T-cell (primary cell): ENCODE data around the gene NOM1. TPM values are rescaled to one million over a fixed set of nuclear protein-coding genes. Genes with fewer than 3 reads are reported as not detected.

Experiments
- ATAC-seq, 4 experiments: fragments of 200-7000 bp in 3 of 4; fragments of 150-1000 bp in 1 of 4; cut with Tn5 transposase; replicated peaks in 1 of 4; 1 replicate in 3 of 4; 2 replicates in 1 of 4; pipeline ENCODE4 v1.10.0; 2021; ENCODE audit warnings: moderate library complexity in 3 of 4, mild to moderate bottlenecking in 2 of 4, moderate number of reproducible peaks in 1 of 4
- CTCF ChIA-PET, 2 donors: fragments of 300-600 bp; sonication (Branson Sonifier 250); formaldehyde crosslinking; loops; one replicate each; lab custom pipeline; 2022; ENCODE audit warnings: antibody characterized with exemption in 2 of 2; lab: Charles Lee
- POLR2A ChIA-PET, 2 donors: fragments of 300-600 bp; sonication (Branson Sonifier 250); formaldehyde crosslinking; loops; one replicate each; lab custom pipeline; 2022; ENCODE audit warnings: antibody characterized with exemption in 2 of 2; lab: Charles Lee
- DNase-seq, 35 experiments: peaks; one replicate each; pipeline versions ENCODE4 v3.0.0 to v3.0.0-alpha.2; 2013 to 2023
- H3K27ac ChIP-seq: one replicate; pipeline ENCODE4 v1.5.1; 2013; ENCODE audit warnings: low read length
- H3K27me3 ChIP-seq, 2 experiments: replicated peaks in 1 of 2; 1 replicate in 1 of 2; 2 replicates in 1 of 2; pipeline versions ENCODE4 v1.6.1 to v1.7.0; 2013; ENCODE audit warnings: low read length in 1 of 2, mixed read lengths in 1 of 2; ENCODE audit not compliant: control insufficient read depth in 2 of 2, insufficient read depth in 2 of 2; ENCODE audit errors: extremely low read depth in 1 of 2
- H3K36me3 ChIP-seq, 2 donors: 1 replicate in 1 of 2; 2 replicates in 1 of 2; pipeline versions ENCODE4 v1.6.1 to v1.7.0; 2013; ENCODE audit warnings: low read length in 1 of 2; ENCODE audit not compliant: control insufficient read depth in 2 of 2, insufficient read depth in 1 of 2; ENCODE audit errors: extremely low read depth in 1 of 2
- H3K4me1 ChIP-seq, 2 experiments: 1 replicate in 1 of 2; 2 replicates in 1 of 2; pipeline versions ENCODE4 v1.6.1 to v1.7.0; 2013; ENCODE audit warnings: low read length in 2 of 2, mixed read lengths in 1 of 2; ENCODE audit not compliant: insufficient read depth in 2 of 2, control insufficient read depth in 1 of 2; ENCODE audit errors: extremely low read depth in 1 of 2
- H3K4me3 ChIP-seq, 2 donors: 1 replicate in 1 of 2; 2 replicates in 1 of 2; pipeline versions ENCODE4 v1.5.1 to v1.7.0; 2013; ENCODE audit warnings: mild to moderate bottlenecking in 2 of 2, low read length in 1 of 2, moderate library complexity in 1 of 2; ENCODE audit not compliant: control insufficient read depth in 1 of 2; ENCODE audit errors: extremely low read depth in 1 of 2
- H3K9me3 ChIP-seq: 2 replicates; pipeline ENCODE4 v1.7.0; 2013
- H3K27ac Mint-ChIP-seq, 2 donors: one replicate each; pipeline ENCODE4 v1.8.0; 2020 to 2021; ENCODE audit warnings: mild to moderate bottlenecking in 2 of 2, mixed read lengths in 2 of 2
- H3K27me3 Mint-ChIP-seq, 2 donors: one replicate each; pipeline ENCODE4 v1.8.0; 2021 to 2022; ENCODE audit warnings: mixed read lengths in 2 of 2
- H3K36me3 Mint-ChIP-seq: one replicate; pipeline ENCODE4 v1.8.0; 2021; ENCODE audit warnings: mixed read lengths
- H3K4me1 Mint-ChIP-seq, 3 donors: one replicate each; pipeline ENCODE4 v1.8.0; 2020 to 2022; ENCODE audit warnings: mixed read lengths in 3 of 3, mild to moderate bottlenecking in 1 of 3
- H3K4me3 Mint-ChIP-seq, 3 donors: one replicate each; pipeline ENCODE4 v1.8.0; 2020 to 2022; ENCODE audit warnings: mild to moderate bottlenecking in 3 of 3, mixed read lengths in 3 of 3, moderate library complexity in 3 of 3
- H3K9me3 Mint-ChIP-seq, 3 donors: one replicate each; pipeline ENCODE4 v1.8.0; 2020 to 2022; ENCODE audit warnings: mixed read lengths in 3 of 3
- WGBS: methylation state at CpG from one replicate; pipeline ENCODE4 v1.1.5; 2013; ENCODE audit warnings: missing lambda C conversion rate; ENCODE audit not compliant: insufficient coverage; 5-methylcytosine and 5-hydroxymethylcytosine counted together
- total RNA-seq, 35 experiments: library from RNA in 6 of 35; stranded (reverse) in 6 of 35; fragments of 120-200 nt in 1 of 35; gene quantifications; one replicate each; pipeline versions ENCODE4 v1.2.1 to v1.2.4 and lab custom pipeline; 2013 to 2026

The NOM1 gene
- total RNA-seq, 5 donors from 2014 or later (not counting 1 experiment from before 2014, with no cell fraction given): 31.7 to 47.8 (median 33.7) TPM

DNA sequence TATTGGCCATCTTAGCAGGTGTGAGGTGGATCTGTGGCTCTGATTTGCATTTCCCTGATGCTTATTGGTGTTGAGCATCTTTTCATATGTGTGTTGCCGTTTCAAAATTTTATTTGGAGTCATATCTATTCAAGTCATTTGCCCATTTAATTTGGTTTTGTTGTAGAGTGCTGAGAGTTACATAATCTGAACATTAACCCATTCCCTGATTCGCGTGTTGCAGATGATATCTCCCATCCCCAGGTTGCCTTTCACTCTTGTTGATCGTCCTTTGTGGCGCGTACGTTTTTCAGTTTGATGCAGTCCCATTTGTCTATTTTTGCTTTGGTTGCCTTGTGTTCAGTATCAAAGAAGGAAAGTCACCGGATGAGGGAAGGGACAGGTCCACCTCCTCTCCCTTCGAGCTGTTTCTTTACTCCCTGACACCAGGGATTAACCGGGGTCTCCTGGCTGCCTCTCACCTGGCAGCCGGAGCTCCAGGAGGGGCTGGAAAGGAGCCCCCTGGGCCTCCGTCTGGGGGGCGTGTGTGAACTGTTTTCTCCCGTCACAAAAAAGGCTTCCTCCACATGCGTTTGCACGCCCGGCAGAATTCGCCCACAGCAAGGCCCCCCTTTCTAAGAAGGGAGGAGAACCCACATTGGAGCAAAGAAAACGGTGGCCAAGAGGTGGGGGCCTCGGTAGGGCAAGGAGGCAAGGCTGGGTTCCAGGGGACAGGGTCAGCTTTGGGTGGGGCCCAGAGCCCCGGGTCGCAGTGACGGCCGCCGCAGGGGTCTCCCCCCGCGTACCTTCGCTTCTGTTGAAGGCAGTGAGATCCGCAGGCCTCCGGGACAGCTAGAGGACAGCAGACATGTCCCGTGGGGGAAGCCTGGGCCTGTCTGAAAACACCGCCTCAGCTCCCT, 52.7 kb downstream of the NOM1 start:
- H3K36me3 Mint-ChIP-seq: no peaks in the 10 kb centered on the region
- no peak overlapping the region for H3K27ac Mint-ChIP-seq
- POLR2A ChIA-PET: no interaction called here
- CTCF ChIA-PET: no interaction called here
- Histone ChIP-seq H3K27ac (no peak overlapping the region), H3K4me3 (no peak overlapping the region), H3K27me3 (peaks cover 17 to 79% of the 10 kb centered on the region in 2 experiments), H3K4me1 (peaks cover 2 to 43% of the 10 kb centered on the region in 2 experiments), H3K9me3 (no peaks in the 10 kb centered on the region), H3K36me3 (no peaks in the 10 kb centered on the region)
- peak overlapping the region in 1 of 3 donors; percentile 78 for H3K4me3 Mint-ChIP-seq
- H3K27me3 Mint-ChIP-seq: peaks cover 56 to 73% of the 10 kb centered on the region in 2 donors
- DNase-seq (no peak), ATAC-seq (no peak)
- H3K9me3 Mint-ChIP-seq: no peaks in the 10 kb centered on the region
- H3K4me1 Mint-ChIP-seq: peaks cover 32 to 36% (median 36%) of the 10 kb centered on the region in 3 donors
- WGBS: 8% methylated on average over 17 of the region's 32 CpGs

DNA sequence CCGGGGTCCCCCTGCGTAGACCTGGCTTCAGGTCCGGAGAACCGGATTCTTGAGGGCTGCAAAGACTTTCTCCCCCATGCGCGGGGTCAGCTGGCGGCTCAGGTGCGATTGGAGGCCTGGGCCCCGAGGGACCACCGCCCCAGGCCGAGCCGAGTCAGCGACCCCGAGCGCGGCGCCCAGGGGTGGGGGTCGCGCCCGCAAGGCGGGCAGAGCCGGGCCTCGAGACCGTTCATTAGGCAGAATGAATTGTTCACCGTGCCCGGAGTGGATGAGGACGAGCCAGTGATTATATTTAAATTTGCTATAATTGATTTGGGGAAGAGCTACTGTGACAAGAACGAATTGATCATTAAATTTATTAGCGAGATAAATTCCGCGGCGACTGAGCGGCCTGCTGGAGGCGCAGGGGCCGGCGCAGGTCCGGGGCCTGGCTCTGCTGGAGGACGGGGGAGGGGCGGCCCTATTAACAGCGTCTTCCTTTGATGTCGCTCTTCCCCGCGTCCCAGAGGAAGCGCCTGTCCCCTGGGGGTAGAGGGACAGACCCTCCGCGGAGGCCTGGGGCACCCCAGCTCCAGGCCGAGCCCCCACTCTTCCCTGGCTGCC, 53.4 kb downstream of the NOM1 start:
- Mint-ChIP-seq H3K4me1 (peaks cover 32 to 36% (median 36%) of the 10 kb centered on the region in 3 donors), H3K27me3 (peaks cover 54 to 74% of the 10 kb centered on the region in 2 donors), H3K4me3 (no peak overlapping the region), H3K9me3 (no peaks in the 10 kb centered on the region), H3K36me3 (no peaks in the 10 kb centered on the region), H3K27ac (no peak overlapping the region)
- H3K27me3 ChIP-seq: peaks cover 23 to 82% of the 10 kb centered on the region in 2 experiments
- 10% methylated on average over 40 of the region's 47 CpGs for WGBS
- H3K27ac ChIP-seq: no peak overlapping the region
- ATAC-seq: no peak
- ChIA-PET CTCF (no interaction called here), POLR2A (no interaction called here)
- no peaks in the 10 kb centered on the region for H3K9me3 ChIP-seq
- H3K4me1 ChIP-seq: peaks cover 2 to 43% of the 10 kb centered on the region in 2 experiments
- H3K4me3 ChIP-seq: no peak overlapping the region
- no peak for DNase-seq
- no peaks in the 10 kb centered on the region for H3K36me3 ChIP-seq

DNA sequence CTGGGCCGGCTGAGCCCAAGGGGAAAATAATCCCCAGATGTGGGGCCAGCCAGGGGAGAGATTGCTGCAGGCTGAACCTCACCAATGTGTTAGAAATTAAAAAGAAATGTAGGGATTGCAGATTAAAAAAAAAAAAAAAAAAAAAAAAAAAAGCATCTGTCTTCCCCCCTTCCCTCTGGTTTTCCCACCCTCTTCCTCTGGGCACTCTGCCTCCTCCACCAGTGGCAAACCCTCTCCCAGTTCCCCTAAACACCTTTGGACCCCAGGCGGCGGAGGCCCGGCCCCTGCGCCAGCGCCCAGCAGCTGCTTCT, 53.9 kb downstream of the NOM1 start:
- no peak overlapping the region for H3K27ac Mint-ChIP-seq

DNA sequence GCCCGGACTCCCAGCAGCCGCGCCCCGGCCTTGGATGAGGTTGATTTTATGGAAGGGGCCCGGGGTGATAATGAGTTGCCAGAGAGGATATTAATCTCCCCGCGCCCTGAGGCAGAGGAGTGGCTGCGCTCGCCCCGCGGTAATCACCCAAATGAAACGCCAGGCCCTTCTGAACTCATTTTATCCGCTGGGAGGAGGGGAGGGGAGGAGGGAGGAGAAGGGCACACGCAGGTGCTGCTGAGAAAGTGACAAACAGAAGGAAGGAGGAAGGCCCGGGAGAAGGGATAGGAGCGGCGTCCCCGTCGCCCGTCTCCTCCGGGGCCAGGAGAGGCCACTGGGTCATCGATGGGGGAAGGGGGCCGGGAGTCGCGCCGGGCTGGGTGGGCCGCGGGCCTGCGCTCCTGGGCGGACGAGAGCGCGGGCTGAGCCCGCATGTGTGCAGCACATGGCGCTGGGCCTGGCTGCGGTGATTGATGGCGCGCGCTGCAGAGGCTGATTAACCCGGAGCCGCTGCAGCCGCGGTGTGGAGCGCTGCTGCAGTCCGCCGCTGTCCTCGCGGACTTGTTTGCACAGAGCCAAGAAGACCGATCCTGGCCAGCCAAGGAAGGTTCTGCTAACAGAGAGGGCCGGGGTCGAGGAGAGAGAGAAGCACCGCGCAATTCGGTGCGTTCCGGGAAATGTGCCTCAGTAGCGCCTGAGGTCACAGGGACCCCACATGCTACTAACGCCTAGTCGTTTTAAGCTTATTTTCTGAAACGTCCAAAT, 54.4 kb downstream of the NOM1 start:
- Mint-ChIP-seq H3K27ac (no peak overlapping the region), H3K4me1 (peaks cover 31 to 37% (median 32%) of the 10 kb centered on the region in 3 donors), H3K4me3 (peak overlapping the region in 1 of 3 donors; percentile 41), H3K27me3 (peaks cover 48 to 72% of the 10 kb centered on the region in 2 donors), H3K9me3 (no peaks in the 10 kb centered on the region), H3K36me3 (no peaks in the 10 kb centered on the region)
- no peak overlapping the region for H3K27ac ChIP-seq
- WGBS: 8% methylated on average over 54 of the region's 60 CpGs
- no peak overlapping the region for H3K4me3 ChIP-seq
- peaks cover 17 to 90% of the 10 kb centered on the region in 2 experiments for H3K27me3 ChIP-seq
- DNase-seq: no peak
- ATAC-seq: no peak
- H3K36me3 ChIP-seq: no peaks in the 10 kb centered on the region
- peaks cover 2 to 42% of the 10 kb centered on the region in 2 experiments for H3K4me1 ChIP-seq
- ChIA-PET POLR2A (no interaction called here), CTCF (interaction anchor here in 1 of 2 donors (0.6 kb wide), 1 partner anchor 18 kb away, joined by 4 read pairs; no protein-coding TSS in a partner anchor)
- H3K9me3 ChIP-seq: no peaks in the 10 kb centered on the region

More for the DNA sequence above, 53.9 kb downstream of the NOM1 start:
- Histone ChIP-seq H3K27me3 (peaks cover 22 to 87% of the 10 kb centered on the region in 2 experiments), H3K36me3 (no peaks in the 10 kb centered on the region), H3K9me3 (no peaks in the 10 kb centered on the region), H3K4me1 (peaks cover 2 to 43% of the 10 kb centered on the region in 2 experiments), H3K27ac (no peak overlapping the region), H3K4me3 (no peak overlapping the region)
- no CpG with 5 or more reads among the region's 6 CpGs for WGBS
- Mint-ChIP-seq H3K9me3 (no peaks in the 10 kb centered on the region), H3K36me3 (no peaks in the 10 kb centered on the region), H3K4me3 (no peak overlapping the region), H3K4me1 (peaks cover 32 to 37% (median 36%) of the 10 kb centered on the region in 3 donors), H3K27me3 (peaks cover 50 to 73% of the 10 kb centered on the region in 2 donors)
- no peak for ATAC-seq
- DNase-seq: no peak
- ChIA-PET CTCF (no interaction called here), POLR2A (no interaction called here)

DNA sequence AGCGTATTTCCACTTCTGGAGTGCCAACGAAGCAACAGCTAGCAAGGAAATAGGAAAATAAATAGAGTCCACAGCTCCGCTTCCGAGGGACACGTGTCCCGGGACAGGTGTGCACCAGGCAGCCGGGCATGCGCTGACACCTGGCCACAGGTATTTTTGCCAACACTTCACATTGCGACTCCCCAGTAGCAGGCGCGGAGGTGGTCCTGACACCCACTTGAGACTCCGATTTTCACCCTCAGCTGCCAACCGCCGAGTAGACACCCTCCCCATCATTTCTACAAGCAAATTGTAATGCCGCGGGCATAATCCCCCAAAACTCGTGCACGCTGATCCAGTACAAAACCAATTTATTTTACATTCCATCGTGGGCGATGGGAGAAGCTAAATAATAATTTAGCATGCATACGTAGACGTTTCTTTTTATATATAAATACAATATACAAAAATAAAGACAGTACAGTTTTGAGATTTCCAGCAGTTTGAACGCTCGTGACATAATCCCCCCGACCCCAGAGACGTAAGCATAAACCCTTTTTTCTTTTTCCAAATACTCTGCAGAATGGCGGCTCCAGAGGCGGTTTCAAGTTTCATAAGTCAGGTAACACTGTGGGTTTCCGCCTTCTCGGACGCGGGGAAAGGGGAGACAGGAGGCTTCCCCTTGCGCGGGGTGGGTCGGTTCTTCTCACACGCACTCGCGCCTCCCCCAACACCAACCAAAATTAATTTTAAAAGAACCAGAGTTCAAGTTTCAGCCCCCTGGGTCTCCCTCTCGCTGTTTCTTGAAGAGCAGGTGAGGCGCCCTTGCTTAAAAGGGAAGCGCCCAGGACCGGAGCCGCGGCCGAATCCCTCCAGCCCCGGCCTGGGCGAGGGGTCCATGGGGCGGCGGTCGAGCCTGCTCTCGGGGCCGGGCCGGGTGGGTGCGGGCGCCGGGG, 55.3 kb downstream of the NOM1 start:
- ChIA-PET CTCF (interaction anchor here in 1 of 2 donors (0.6 kb wide), 1 partner anchor 19 kb away, joined by 4 read pairs; no protein-coding TSS in a partner anchor), POLR2A (no interaction called here)
- Histone ChIP-seq H3K4me3 (no peak overlapping the region), H3K9me3 (no peaks in the 10 kb centered on the region), H3K4me1 (peaks cover 2 to 40% of the 10 kb centered on the region in 2 experiments), H3K27me3 (peaks cover 14 to 90% of the 10 kb centered on the region in 2 experiments), H3K36me3 (no peaks in the 10 kb centered on the region), H3K27ac (no peak overlapping the region)
- Mint-ChIP-seq H3K4me1 (peaks cover 28 to 38% (median 30%) of the 10 kb centered on the region in 3 donors), H3K27me3 (peaks cover 44 to 73% of the 10 kb centered on the region in 2 donors), H3K27ac (no peak overlapping the region), H3K9me3 (no peaks in the 10 kb centered on the region), H3K36me3 (no peaks in the 10 kb centered on the region), H3K4me3 (peak overlapping the region; percentile 2 to 41 (median 5))
- ATAC-seq: no peak
- DNase-seq: no peak
- WGBS: 6% methylated on average over 34 of the region's 56 CpGs
